Right cardiac atrium (tissue), 5 donors: ENCODE measurements around the gene DNM1L. TPM values are rescaled to one million over a fixed set of nuclear protein-coding genes. Genes with fewer than 3 reads are reported as not detected.

Source experiments
- ATAC-seq, 2 donors: fragments of 200-7000 bp; cut with Tn5 transposase; one replicate each; pipeline versions ENCODE4 v1.8.0 to v1.9.1; 2020; ENCODE audit warnings: moderate library complexity in 2 of 2, mild to moderate bottlenecking in 1 of 2
- DNase-seq, 3 donors: peaks; one replicate each; pipeline ENCODE4 v3.0.0-alpha.2; 2020
- H3K27ac ChIP-seq: one replicate; pipeline ENCODE4 v1.5.1; 2013; ENCODE audit warnings: mild to moderate bottlenecking, low read length, control low read depth, moderate library complexity
- H3K27me3 ChIP-seq: one replicate; pipeline ENCODE4 v1.6.1; 2013; ENCODE audit not compliant: control insufficient read depth, insufficient read depth
- H3K4me1 ChIP-seq: one replicate; pipeline ENCODE4 v1.6.1; 2013; ENCODE audit warnings: low read length; ENCODE audit not compliant: control insufficient read depth, insufficient read depth
- H3K4me3 ChIP-seq: one replicate; pipeline ENCODE4 v1.5.1; 2013; ENCODE audit warnings: low read length, control low read depth
- H3K9me3 ChIP-seq: one replicate; pipeline ENCODE4 v1.6.1; 2013; ENCODE audit warnings: low read length; ENCODE audit not compliant: control insufficient read depth
- WGBS: extraction: QIAGEN DNeasy Blood & Tissue Kit; methylation state at CpG from one replicate; pipeline ENCODE4 v1.1.7; 2013; 5-methylcytosine and 5-hydroxymethylcytosine counted together
- intact Hi-C, 4 donors: fragments of 100-400 bp; cut with DNase I; formaldehyde crosslinking; loops; one replicate each; pipeline versions ENCODE4 v1.11.0 to v1.14.0; 2022 to 2023
- polyA plus RNA-seq: library from polyadenylated mRNA; stranded (reverse); fragments of 200-250 nt; gene quantifications from one replicate; pipeline ENCODE4 v1.2.3, GENCODE V29; 2013
- total RNA-seq, 4 donors: library from RNA; stranded (reverse); fragmentation: NEBNext Ultra II Directional; extraction: Animal tissue kit (Norgen Biotek cat#: 25700); gene quantifications; one replicate each; pipeline ENCODE4 v1.2.1, GENCODE V29; 2021
- donor health status: healthy with polysubstance abuse.
- donor health status: DM: no; HTN: yes; CAD: no.
- donor health status: DM: no; HTN: no; CAD: no.
- donor health status: DM: no; HTN: yes; CAD: no; lungs with severe emphysema.
- donor health status: DM: yes; HTN: yes; CAD: no.

DNM1L gene
- total and polyA plus RNA-seq, 5 donors: 41.7 to 73.0 (median 61.2) TPM

DNA sequence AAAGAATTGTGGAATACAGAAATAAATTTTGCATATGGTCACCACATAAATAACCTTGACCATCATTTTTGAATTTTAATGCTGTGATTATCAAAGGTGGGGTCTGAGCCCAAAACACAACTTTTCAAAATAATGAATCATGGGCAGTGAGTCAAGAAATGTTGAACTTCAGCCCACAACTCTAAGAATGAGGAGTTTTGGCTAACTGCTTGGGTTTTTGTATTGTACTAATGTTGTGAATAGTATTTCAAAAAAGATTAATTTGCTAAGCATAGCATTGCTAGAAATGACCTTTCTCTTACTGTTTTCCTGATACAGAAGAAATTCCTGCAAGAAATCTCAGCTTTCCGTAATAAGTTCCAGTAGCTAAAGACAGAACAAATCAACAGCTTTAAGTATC is 101.0 kb downstream of the DNM1L start:
- intact Hi-C loops: no loop called here
- DNase-seq: no peak
- Histone ChIP-seq H3K27ac (no peak overlapping the region), H3K9me3 (no peaks in the 10 kb centered on the region), H3K4me1 (no peaks in the 10 kb centered on the region), H3K27me3 (no peaks in the 10 kb centered on the region), H3K4me3 (no peak overlapping the region)
- ATAC-seq: no peak
- 33% methylated on average over 1 of the region's 1 CpG for WGBS

GRCh38 chr12:32783029-32783428 is 103.9 kb downstream of the DNM1L start:
- Histone ChIP-seq H3K4me3 (no peak overlapping the region), H3K27ac (no peak overlapping the region), H3K9me3 (no peaks in the 10 kb centered on the region), H3K27me3 (no peaks in the 10 kb centered on the region), H3K4me1 (no peaks in the 10 kb centered on the region)
- intact Hi-C loops: no loop called here
- no peak for ATAC-seq
- no peak for DNase-seq
- 39% methylated on average over 3 of the region's 3 CpGs for WGBS

- Histone ChIP-seq H3K4me1 (no peaks in the 10 kb centered on the region), H3K9me3 (no peaks in the 10 kb centered on the region), H3K27ac (no peak overlapping the region), H3K27me3 (no peaks in the 10 kb centered on the region), H3K4me3 (no peak overlapping the region)
- intact Hi-C loops: no loop called here
- 81% methylated on average over 5 of the region's 5 CpGs for WGBS
- no peak for ATAC-seq
- DNase-seq: no peak
These were observed 106.5 kb downstream of the DNM1L start for GRCh38 chr12:32785557-32785956.

DNA sequence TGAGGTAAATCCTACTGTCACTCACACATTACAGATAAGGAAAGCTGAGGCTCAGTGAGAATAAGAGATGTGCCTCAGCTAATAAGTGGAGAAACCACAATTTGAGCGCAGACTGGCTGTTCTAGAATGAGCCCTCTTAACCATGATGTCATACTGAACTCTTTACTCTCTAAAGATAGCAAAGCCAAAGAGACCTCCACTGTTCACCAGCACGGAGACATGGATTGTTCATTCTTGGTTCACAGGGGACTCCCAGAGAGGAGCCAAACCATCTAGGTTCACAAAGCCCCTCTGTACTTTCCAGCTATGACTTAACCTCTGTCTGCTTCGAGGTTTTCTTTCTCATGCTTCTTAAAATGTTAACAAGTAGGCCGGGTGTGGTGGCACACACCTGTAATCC is 109.3 kb downstream of the DNM1L start:
- WGBS: 85% methylated on average over 4 of the region's 4 CpGs
- Histone ChIP-seq H3K9me3 (no peaks in the 10 kb centered on the region), H3K4me1 (no peaks in the 10 kb centered on the region), H3K4me3 (no peak overlapping the region), H3K27me3 (no peaks in the 10 kb centered on the region), H3K27ac (no peak overlapping the region)
- DNase-seq (no peak), ATAC-seq (no peak)
- intact Hi-C loops: no loop called here

GRCh38 chr12:32789446-32789845 is 110.3 kb downstream of the DNM1L start:
- H3K9me3 ChIP-seq: no peaks in the 10 kb centered on the region
- H3K4me3 ChIP-seq: no peak overlapping the region
- no peaks in the 10 kb centered on the region for H3K27me3 ChIP-seq
- H3K4me1 ChIP-seq: no peaks in the 10 kb centered on the region
- no peak overlapping the region for H3K27ac ChIP-seq
- intact Hi-C loops: no loop called here
- ATAC-seq: no peak
- DNase-seq: no peak

GRCh38 chr12:32789916-32790315 is 110.8 kb downstream of the DNM1L start:
- no peak overlapping the region for H3K27ac ChIP-seq
- H3K27me3 ChIP-seq: no peaks in the 10 kb centered on the region
- ATAC-seq (no peak), DNase-seq (no peak)
- no peak overlapping the region for H3K4me3 ChIP-seq
- no peaks in the 10 kb centered on the region for H3K4me1 ChIP-seq
- H3K9me3 ChIP-seq: no peaks in the 10 kb centered on the region
- intact Hi-C loops: no loop called here
- 47% methylated on average over 2 of the region's 2 CpGs for WGBS

GRCh38 chr12:32794281-32794680 is 115.2 kb downstream of the DNM1L start:
- Histone ChIP-seq H3K4me3 (no peak overlapping the region), H3K27ac (no peak overlapping the region), H3K9me3 (no peaks in the 10 kb centered on the region), H3K27me3 (no peaks in the 10 kb centered on the region), H3K4me1 (no peaks in the 10 kb centered on the region)
- 36% methylated on average over 4 of the region's 4 CpGs for WGBS
- ATAC-seq (peak in 1 of 2 donors; percentile 41), DNase-seq (no peak)
- intact Hi-C loops: no loop called here

Other genes starting within 250 kb of the DNM1L start
- 10 to 100 TPM in 1 of 4 donors, 1 to 10 TPM in 3; 7.3 to 11.7 (median 9.0) TPM for gene YARS2, start 76.6 kb downstream of the DNM1L start, total RNA-seq
- 15.1 TPM for gene YARS2, start 76.6 kb downstream of the DNM1L start, polyA plus RNA-seq
- 100 to 1,000 TPM; 147 to 374 (median 229) TPM for gene PKP2, start 217.5 kb downstream of the DNM1L start, total RNA-seq
- 84.6 TPM for gene PKP2, start 217.5 kb downstream of the DNM1L start, polyA plus RNA-seq